AG04450 (cell line): ENCODE data around the gene RAB21. TPM values are rescaled to one million over a fixed set of nuclear protein-coding genes. Genes with fewer than 3 reads are reported as not detected.

Experiments used
- CTCF ChIA-PET: fragments of 300-600, 350-600 bp; formaldehyde crosslinking; extraction: SDS; loops from one replicate; lab custom pipeline; 2022; ENCODE audit warnings: antibody characterized with exemption, inconsistent platforms; lab: Charles Lee
- POLR2A ChIA-PET: fragments of 350-600 bp; formaldehyde crosslinking; extraction: SDS; loops from one replicate; lab custom pipeline; 2021; ENCODE audit warnings: antibody characterized with exemption, inconsistent platforms; lab: Yijun Ruan, JAX
- DNase-seq: peaks from one replicate; pipeline ENCODE4 v3.0.0-alpha.2; 2011; ENCODE audit warnings: low read depth, low spot score
- H3K27ac ChIP-seq: one replicate; pipeline ENCODE4 v1.5.1; 2012; ENCODE audit warnings: low read depth, low read length, control low read depth
- H3K27me3 ChIP-seq: one replicate; pipeline ENCODE4 v1.6.0; 2012; ENCODE audit warnings: low read length; ENCODE audit not compliant: control insufficient read depth, insufficient read depth
- H3K4me3 ChIP-seq: 2 replicates; pipeline ENCODE4 v1.5.1; 2011; ENCODE audit warnings: mild to moderate bottlenecking, low read depth, low read length, control low read depth
- H3K9me3 ChIP-seq: 2 replicates; pipeline ENCODE4 v1.5.1; 2012; ENCODE audit warnings: low read length; ENCODE audit not compliant: control insufficient read depth, insufficient read depth
- polyA plus RNA-seq: library from polyadenylated mRNA; depleted of rRNA; stranded (reverse); fragments of >200 nt; gene quantifications from 2 replicates; pipeline ENCODE4 v1.2.3, GENCODE V29; 2011
- TF ChIP-seq, protein P1 (sequence below): IDR thresholded peaks from 2 replicates; pipeline ENCODE4 v1.5.1; 2011; ENCODE audit warnings: low read depth, low read length, control low read depth, inconsistent platforms

The RAB21 gene
- polyA plus RNA-seq, 1 experiment, result 18.6 TPM

- DNase-seq, result no peak
- TF ChIP-seq, protein P1, sequence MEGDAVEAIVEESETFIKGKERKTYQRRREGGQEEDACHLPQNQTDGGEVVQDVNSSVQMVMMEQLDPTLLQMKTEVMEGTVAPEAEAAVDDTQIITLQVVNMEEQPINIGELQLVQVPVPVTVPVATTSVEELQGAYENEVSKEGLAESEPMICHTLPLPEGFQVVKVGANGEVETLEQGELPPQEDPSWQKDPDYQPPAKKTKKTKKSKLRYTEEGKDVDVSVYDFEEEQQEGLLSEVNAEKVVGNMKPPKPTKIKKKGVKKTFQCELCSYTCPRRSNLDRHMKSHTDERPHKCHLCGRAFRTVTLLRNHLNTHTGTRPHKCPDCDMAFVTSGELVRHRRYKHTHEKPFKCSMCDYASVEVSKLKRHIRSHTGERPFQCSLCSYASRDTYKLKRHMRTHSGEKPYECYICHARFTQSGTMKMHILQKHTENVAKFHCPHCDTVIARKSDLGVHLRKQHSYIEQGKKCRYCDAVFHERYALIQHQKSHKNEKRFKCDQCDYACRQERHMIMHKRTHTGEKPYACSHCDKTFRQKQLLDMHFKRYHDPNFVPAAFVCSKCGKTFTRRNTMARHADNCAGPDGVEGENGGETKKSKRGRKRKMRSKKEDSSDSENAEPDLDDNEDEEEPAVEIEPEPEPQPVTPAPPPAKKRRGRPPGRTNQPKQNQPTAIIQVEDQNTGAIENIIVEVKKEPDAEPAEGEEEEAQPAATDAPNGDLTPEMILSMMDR, result no peak
- CTCF ChIA-PET, result interaction anchor here (0.6 to 7.3 kb wide), 4 partner anchors 31 to 555 kb away, joined by 3 to 144 read pairs (median 6); partner anchors contain the start of gene TMEM19
- Histone ChIP-seq H3K27me3 (peaks cover 18% of the 10 kb centered on the region), H3K27ac (no peak overlapping the region), H3K9me3 (no peaks in the 10 kb centered on the region), H3K4me3 (no peak overlapping the region)
- POLR2A ChIA-PET, result no interaction called here
Observed at GRCh38 chr12:71749666-71750065, 5.0 kb upstream of the RAB21 start.

GRCh38 chr12:71752891-71753290, 1.8 kb upstream of the RAB21 start:
- H3K27ac ChIP-seq, result no peak overlapping the region
- TF ChIP-seq, protein P1, result no peak
- ChIA-PET POLR2A (no interaction called here), CTCF (interaction anchor here (1.2 to 2.3 kb wide), 3 partner anchors 28 to 202 kb away, joined by 3 to 11 read pairs (median 5); no protein-coding TSS in a partner anchor)
- no peak overlapping the region for H3K4me3 ChIP-seq
- peaks cover 18% of the 10 kb centered on the region for H3K27me3 ChIP-seq
- no peak for DNase-seq
- peaks cover under 1% of the 10 kb centered on the region for H3K9me3 ChIP-seq

GRCh38 chr12:71755146-71755892, 656 bp downstream of the RAB21 start:
- Histone ChIP-seq H3K27ac (peak overlapping the region; percentile 85), H3K27me3 (peaks cover 12% of the 10 kb centered on the region), H3K4me3 (peak overlapping the region; percentile 89), H3K9me3 (peaks cover 14% of the 10 kb centered on the region)
- TF ChIP-seq, protein P1, result no peak
- ChIA-PET CTCF (interaction anchor here (0.6 to 5.8 kb wide), 5 partner anchors 9 to 92 kb away, joined by 4 to 33 read pairs (median 8); partner anchors contain the start of gene TMEM19), POLR2A (interaction anchor here (1.7 kb wide), 1 partner anchor 92 kb away, joined by 11 read pairs; the partner anchor contains the start of genes THAP2 and ZFC3H1)
- DNase-seq, result no peak

GRCh38 chr12:71756054-71756690, 1.5 kb downstream of the RAB21 start:
- ChIA-PET POLR2A (no interaction called here), CTCF (interaction anchor here (1.1 to 5.8 kb wide), 3 partner anchors 10 to 91 kb away, joined by 4 to 33 read pairs (median 28); no protein-coding TSS in a partner anchor)
- DNase-seq, result no peak
- no peak overlapping the region for H3K27ac ChIP-seq
- H3K9me3 ChIP-seq, result peaks cover 22% of the 10 kb centered on the region
- TF ChIP-seq, protein P1, result no peak
- peaks cover 9% of the 10 kb centered on the region for H3K27me3 ChIP-seq
- peak overlapping the region; percentile 89 for H3K4me3 ChIP-seq

GRCh38 chr12:71759941-71760340, 5.3 kb downstream of the RAB21 start:
- ChIA-PET POLR2A (no interaction called here), CTCF (interaction anchor here (4.7 to 5.8 kb wide), 2 partner anchors 13 to 20 kb away, joined by 28 to 33 read pairs; no protein-coding TSS in a partner anchor)
- H3K27me3 ChIP-seq, result no peaks in the 10 kb centered on the region
- TF ChIP-seq, protein P1, result no peak
- H3K27ac ChIP-seq, result no peak overlapping the region
- H3K4me3 ChIP-seq, result no peak overlapping the region
- DNase-seq, result no peak
- H3K9me3 ChIP-seq, result peaks cover 35% of the 10 kb centered on the region
